ENCODE data around the gene DDX10. TPM values are rescaled to one million over a fixed set of nuclear protein-coding genes. Genes with fewer than 3 reads are reported as not detected.

DDX10 gene
- total and polyA plus RNA-seq, 2 of the 8 experiments (the other 6 are each of a cell fraction or from before 2014, with no cell fraction given): 49.2 to 52.2 TPM

DNA sequence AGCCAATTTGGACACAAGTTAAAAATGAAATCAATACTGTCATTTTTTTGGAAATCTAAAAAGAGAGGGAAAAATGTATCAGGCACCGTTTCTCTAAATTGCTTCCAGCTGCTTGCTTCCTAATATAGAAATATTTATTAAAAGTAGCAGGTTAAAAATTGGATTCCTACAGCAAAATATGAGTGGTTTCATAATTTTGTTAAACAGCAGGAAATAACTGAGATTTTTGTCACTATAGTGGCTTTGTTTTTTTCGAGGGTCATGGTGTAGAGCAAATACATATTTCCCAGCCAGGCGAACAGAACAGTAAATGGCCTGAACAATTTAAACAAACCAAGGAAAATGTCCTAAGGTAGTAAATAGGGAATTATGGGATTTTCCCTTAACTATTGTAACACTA is 159.7 kb downstream of the DDX10 start:
- DNase-seq (ENCODE audit: low read depth in 1 of 2, low spot score in 2 of 2): no peak
- 88% methylated on average over 3 of the region's 3 CpGs; no CpG with 5 or more reads in 1 of the 2 experiments for WGBS, 2 experiments (ENCODE audit: extremely low coverage in 1 of 2, insufficient coverage in 1 of 2, insufficient read length in 1 of 2, insufficient replicate concordance in 2 of 2, low coverage in 1 of 2, low lambda C conversion rate in 2 of 2, missing lambda C conversion rate in 1 of 2)
- FAIRE-seq: no peak

More for the DNA sequence above, 159.7 kb downstream of the DDX10 start:
- Histone ChIP-seq H3K23ac (ENCODE audit: insufficient read length) (no peak overlapping the region), H3K9me3 (ENCODE audit: insufficient read depth in 2 of 2, low read depth in 1 of 2, low read length in 1 of 2) (no peaks in the 10 kb centered on the region; a peak in 1 of 4 replicates), H2BK5ac (ENCODE audit: low read depth, low read length) (no peak overlapping the region), H3K4me2 (ENCODE audit: insufficient read depth in 1 of 2, low read depth in 2 of 2, low read length in 2 of 2) (no peak overlapping the region), H4K5ac (ENCODE audit: insufficient read length, low read depth, low read length) (no peak overlapping the region), H3K23me2 (ENCODE audit: low read depth, low read length) (no peaks in the 10 kb centered on the region), H3K4ac (replicated peaks; ENCODE audit: insufficient read length, low read depth, low read length) (no peak overlapping the region), H2BK20ac (ENCODE audit: low read length) (no peak overlapping the region), H3K36me3 (ENCODE audit: control insufficient read depth in 2 of 4, insufficient read depth in 4 of 4, low read length in 3 of 4) (no peaks in the 10 kb centered on the region), H3K27me3 (replicated peaks in 1 of 4; ENCODE audit: control insufficient read depth in 3 of 4, extremely low read depth in 1 of 4, insufficient read depth in 3 of 4, low read length in 3 of 4) (no peaks in the 10 kb centered on the region), H3K27ac (ENCODE audit: low read depth, low read length) (no peak overlapping the region), H4K8ac (ENCODE audit: extremely low read depth, insufficient read depth, low read length) (no peak overlapping the region), H2AFZ (ENCODE audit: low read length) (no peak overlapping the region), H3K56ac (replicated peaks; ENCODE audit: insufficient read length, low read depth, low read length) (no peak overlapping the region), H2AK5ac (ENCODE audit: low read depth, low read length) (no peak overlapping the region), H3K79me2 (ENCODE audit: control insufficient read depth in 1 of 2, insufficient read depth in 2 of 2, low read length in 2 of 2) (peaks cover 0 to 3% of the 10 kb centered on the region in 2 experiments; a peak in 2 of 4 replicates), H2BK15ac (ENCODE audit: low read length) (no peak overlapping the region), H3K18ac (ENCODE audit: extremely low read depth, low read length) (no peak overlapping the region), H2BK12ac (ENCODE audit: low read depth, low read length) (no peak overlapping the region), H4K20me1 (replicated peaks in 1 of 2; ENCODE audit: control insufficient read depth in 1 of 2, insufficient read depth in 2 of 2, low read length in 2 of 2) (no peaks in the 10 kb centered on the region), H3K79me1 (ENCODE audit: low read depth, low read length) (no peaks in the 10 kb centered on the region; the same call in 1 of the 2 replicates), H3K14ac (ENCODE audit: insufficient read length) (no peak overlapping the region), H4K91ac (replicated peaks; ENCODE audit: insufficient read length, low read length) (no peak overlapping the region), H3K9ac (replicated peaks in 1 of 4; ENCODE audit: extremely low read depth in 1 of 4, low read depth in 3 of 4, low read length in 3 of 4) (no peak overlapping the region), H2BK120ac (replicated peaks; ENCODE audit: low read depth, low read length) (no peak overlapping the region), H3K4me3 (ENCODE audit: extremely low read depth in 1 of 4, insufficient read depth in 2 of 4, low read depth in 3 of 4, low read length in 4 of 4) (no peak overlapping the region), H3K4me1 (replicated peaks in 1 of 4; ENCODE audit: control insufficient read depth in 3 of 4, insufficient read depth in 4 of 4, low read length in 3 of 4) (no peaks in the 10 kb centered on the region)
- POLR2A ChIA-PET (ENCODE audit: partially characterized antibody): no interaction called here
- CTCF ChIA-PET (ENCODE audit: partially characterized antibody): interaction anchor here (0.6 kb wide), 1 partner anchor 42 kb away, joined by 3 read pairs; no protein-coding TSS in a partner anchor
- TF ChIP-seq SAP30 (IDR thresholded peaks at IDR 0.05; ENCODE audit: insufficient read depth, insufficient replicate concordance, low read length): no peak
- TF ChIP-seq CTCF (IDR thresholded peaks at IDR 0.05; ENCODE audit: control extremely low read depth in 1 of 3, insufficient read depth in 1 of 3, low read depth in 1 of 3, low read length in 3 of 3): no peak
- TF ChIP-seq EZH2 (IDR thresholded peaks at IDR 0.05; ENCODE audit: low read depth, low read length, severe bottlenecking): no peak
- no peak for TF ChIP-seq KDM5A (IDR thresholded peaks at IDR 0.05; ENCODE audit: low read length)
- no peak for TF ChIP-seq BCL11A (IDR thresholded peaks at IDR 0.05; ENCODE audit: low read depth in 2 of 2, low read length in 2 of 2)
- TF ChIP-seq HDAC2 (IDR thresholded peaks at IDR 0.05; ENCODE audit: borderline replicate concordance in 1 of 2, low read depth in 2 of 2, low read length in 2 of 2): no peak
- no peak for TF ChIP-seq POU5F1 (IDR thresholded peaks at IDR 0.05; ENCODE audit: low read depth, low read length)
- TF ChIP-seq CEBPB (IDR thresholded peaks at IDR 0.05; ENCODE audit: low read depth, low read length): no peak

All from H1 (cell line).